GM13977 (cell line): ENCODE measurements around the gene TNRC6C.

Source experiments
- DNase-seq: peaks from one replicate; pipeline ENCODE4 v3.0.0; 2012; ENCODE audit warnings: low spot score
- in situ Hi-C: fragments of 300-500 bp; cut with MboI; formaldehyde crosslinking; loops from one replicate; pipeline ENCODE4 v1.12.0; 2022; ENCODE audit warnings: low sequenced_read_pairs, low pct_unique_long_range_greater_than_20kb, mixed read lengths, inconsistent platforms; ENCODE audit not compliant: unreplicated experiment
- TF ChIP-seq, protein P1 (sequence below): IDR thresholded peaks from 2 replicates; pipeline ENCODE4 v1.5.1; 2012; ENCODE audit warnings: mild to moderate bottlenecking, control low read depth; ENCODE audit not compliant: insufficient read depth; ENCODE audit errors: extremely low read depth, missing control alignments

Gene TNRC6C

DNA sequence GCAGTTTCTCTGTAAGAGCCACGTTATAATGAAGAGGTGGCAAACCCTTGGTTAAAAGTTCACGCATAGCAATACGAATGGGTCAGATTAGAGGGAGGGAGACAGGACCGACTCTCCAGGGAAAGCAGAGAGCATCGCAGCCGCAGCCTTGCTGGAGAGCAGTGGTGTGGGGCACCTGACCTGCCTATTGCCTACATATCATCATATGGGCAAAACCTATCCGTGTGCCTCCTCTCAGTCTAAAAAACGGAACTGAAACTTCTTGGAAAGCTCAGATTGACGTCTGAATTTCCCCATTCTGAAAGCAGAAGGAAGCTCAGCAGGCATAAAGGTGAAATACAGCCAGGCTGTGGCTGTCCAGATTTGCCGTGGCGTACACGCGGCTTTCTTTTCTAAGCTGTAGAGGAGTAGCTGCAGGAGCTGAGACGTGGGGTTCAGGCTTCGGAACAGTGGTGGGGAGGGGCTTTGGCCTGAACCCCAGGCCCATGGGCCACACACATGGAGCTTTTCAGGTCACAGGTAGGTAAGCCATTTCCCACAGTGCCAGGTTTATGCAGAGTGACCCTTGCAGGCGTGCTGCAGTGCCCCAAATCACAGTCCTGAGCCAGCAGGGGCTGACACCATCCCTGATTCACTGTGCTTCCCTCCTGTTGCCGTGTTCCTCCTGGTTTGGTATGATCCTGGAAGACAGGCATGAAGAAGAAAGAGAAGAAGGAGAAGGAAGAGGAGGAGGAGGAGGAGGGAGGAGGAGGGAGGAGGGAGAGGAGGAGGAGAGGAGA lies 41.6 kb upstream of the TNRC6C start:
- DNase-seq: no peak
- in situ Hi-C loops: no loop called here
- TF ChIP-seq, protein P1, sequence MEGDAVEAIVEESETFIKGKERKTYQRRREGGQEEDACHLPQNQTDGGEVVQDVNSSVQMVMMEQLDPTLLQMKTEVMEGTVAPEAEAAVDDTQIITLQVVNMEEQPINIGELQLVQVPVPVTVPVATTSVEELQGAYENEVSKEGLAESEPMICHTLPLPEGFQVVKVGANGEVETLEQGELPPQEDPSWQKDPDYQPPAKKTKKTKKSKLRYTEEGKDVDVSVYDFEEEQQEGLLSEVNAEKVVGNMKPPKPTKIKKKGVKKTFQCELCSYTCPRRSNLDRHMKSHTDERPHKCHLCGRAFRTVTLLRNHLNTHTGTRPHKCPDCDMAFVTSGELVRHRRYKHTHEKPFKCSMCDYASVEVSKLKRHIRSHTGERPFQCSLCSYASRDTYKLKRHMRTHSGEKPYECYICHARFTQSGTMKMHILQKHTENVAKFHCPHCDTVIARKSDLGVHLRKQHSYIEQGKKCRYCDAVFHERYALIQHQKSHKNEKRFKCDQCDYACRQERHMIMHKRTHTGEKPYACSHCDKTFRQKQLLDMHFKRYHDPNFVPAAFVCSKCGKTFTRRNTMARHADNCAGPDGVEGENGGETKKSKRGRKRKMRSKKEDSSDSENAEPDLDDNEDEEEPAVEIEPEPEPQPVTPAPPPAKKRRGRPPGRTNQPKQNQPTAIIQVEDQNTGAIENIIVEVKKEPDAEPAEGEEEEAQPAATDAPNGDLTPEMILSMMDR: no peak

DNA sequence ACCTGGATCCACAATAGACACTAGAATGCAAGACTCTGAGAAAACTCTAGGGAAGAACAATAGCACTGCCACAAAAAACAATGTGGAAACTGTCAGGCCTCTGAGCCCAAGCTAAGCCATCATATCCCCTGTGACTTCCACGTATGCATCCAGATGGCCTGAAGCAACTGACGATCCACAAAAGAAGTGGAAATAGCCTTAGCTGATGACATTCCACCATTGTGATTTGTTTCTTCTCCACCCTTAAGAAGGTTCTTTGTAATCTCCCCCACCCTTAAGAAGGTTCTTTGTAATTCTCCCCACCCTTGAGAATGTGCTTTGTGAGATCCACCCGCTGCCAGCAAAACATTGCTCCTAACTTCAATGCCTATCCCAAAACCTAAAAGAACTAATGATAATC lies 39.2 kb upstream of the TNRC6C start:
- TF ChIP-seq, protein P1: no peak
- in situ Hi-C loops: no loop called here
- no peak for DNase-seq

DNA sequence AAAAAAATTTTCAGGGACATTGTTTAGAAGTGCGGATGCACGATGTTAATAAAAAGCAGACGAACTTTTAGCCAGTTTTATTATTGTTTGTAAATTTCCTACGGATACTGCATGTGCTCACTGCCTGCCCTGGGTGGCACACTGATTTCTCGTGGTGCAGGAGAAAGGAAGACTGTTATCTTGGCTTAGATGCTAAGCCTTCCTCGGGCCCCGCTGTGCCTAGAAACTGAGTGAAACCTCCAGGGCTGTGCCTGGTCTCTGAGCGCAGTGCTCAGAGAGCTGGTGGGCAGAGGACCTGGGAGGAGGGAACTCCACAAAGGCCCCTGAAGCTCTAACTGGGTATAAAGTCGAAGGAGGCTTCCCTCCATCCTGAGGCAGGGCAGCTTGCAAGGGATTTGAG lies 35.4 kb upstream of the TNRC6C start:
- in situ Hi-C loops: no loop called here
- TF ChIP-seq, protein P1: no peak
- no peak for DNase-seq

DNA sequence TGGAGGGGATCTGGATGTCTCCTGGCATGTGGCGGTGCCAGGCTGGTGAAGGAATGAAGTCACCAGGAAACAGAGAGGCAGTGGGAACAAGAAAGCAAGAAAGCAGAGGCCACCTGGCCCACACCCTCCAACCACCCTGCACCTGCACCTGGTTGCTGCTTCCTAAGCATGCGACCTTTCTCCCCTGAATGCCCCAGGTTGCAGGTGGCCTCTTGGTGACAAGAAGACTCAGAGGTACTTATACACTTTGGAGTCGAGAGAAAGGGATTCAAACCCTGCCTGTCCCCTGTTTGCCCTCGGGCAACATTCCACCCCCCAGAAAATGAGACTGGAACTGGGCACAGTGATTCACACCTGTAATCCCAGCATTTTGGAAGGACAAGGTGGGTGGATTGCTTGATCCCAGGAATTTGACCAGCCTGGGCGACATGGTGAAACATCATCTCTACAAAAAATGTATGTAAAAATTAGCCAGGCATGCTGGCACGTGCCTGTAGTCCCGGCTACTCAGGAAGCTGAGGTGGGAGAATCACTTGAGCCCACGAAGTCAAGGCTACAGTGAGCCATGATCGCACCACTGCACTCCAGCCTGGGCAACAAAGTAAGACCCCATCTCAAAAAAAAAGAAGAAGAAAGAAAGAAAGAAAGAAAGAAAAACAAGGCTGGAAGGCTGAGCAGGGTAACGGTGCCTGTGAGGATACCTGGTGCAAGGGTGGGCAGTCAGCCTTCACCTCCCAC lies 34.6 kb upstream of the TNRC6C start:
- in situ Hi-C loops: no loop called here
- TF ChIP-seq, protein P1: no peak
- no peak for DNase-seq

DNA sequence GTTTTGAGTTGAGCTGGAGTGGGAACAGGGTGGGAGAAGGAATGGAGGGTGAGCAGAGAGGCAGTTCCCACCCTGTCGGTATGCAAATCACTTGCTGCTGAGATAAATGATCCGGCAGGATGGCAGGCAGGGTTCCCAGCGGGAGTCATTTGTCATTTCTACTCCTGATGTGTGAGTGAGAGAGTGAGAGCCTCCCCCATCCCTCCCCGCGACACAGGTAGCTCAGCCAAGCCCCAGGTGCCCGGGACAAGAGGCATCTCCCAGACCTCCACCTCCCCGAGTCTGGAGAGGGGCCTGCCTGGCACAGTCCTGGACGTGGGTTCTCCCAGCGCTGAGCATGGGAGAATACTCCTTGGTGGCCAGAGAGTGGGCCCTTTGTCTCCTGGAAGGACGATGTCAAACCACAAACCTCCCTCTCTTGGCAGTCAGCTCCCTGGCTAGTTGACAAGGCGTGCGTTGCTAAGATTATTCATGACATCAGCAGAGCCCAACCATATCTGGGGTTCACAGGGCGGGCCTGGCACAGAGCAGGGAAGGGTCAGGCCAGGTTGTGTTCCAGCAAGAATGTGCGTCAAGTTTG lies 33.7 kb upstream of the TNRC6C start:
- no peak for DNase-seq

More for the DNA sequence above, 33.7 kb upstream of the TNRC6C start:
- TF ChIP-seq, protein P1: no peak
- in situ Hi-C loops: no loop called here
